ENCODE results near the gene CFAP70. TPM values are rescaled to one million over a fixed set of nuclear protein-coding genes. Genes with fewer than 3 reads are reported as not detected.
"Not testable (repeated sequence)": the region's sequence is repeated elsewhere in the genome, so short reads cannot be mapped to it uniquely, and the experiment has no call there.

CFAP70 gene
- under 1 TPM; 0.28 to 0.70 TPM for total RNA-seq

DNA sequence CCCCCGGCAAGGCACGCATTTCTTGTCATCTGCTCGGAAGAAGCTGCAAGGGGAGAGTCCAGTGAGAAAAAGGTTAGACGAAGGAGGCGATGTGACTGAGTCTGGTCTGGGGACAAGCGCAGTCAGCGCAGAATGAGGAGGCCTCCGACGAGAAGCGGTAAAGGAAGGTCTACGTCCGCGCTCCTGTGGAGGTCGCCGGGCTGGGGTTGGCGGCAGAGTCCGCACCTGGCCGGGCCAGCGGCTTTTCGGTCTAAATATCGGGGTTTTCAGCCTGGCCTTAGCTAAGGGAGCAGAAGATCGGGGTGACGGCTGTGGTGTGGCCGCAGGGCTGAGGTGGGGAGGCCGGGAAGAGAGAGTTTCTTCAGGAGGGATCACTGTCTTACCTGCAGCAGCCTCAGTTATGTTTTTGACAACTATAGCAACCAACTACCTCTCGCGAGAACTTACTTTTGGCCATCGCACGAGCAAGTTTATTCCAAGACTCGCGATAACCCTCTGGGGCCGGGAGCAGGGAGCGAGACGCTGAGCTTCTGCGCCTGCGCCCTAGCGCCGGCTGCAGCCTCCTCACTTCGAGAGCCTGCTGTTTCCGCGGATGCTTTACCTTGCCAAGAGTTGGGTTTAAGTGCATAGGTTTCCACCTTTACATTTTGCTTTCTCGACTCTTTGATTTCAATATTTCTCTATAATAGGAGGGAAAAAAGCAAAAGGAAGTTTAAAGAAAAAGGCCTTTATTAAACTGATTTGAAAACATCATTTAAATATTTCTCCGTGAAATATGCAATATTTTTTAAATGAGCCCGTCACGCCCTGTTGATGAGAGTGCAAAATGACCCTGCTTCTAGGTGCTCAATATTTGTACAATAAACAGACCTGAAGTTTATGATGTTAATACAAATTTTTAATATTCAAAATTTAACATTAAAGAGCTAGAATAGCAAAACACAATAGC lies at the start of gene CFAP70:
TSS of gene CFAP70 (minus strand) at position 534 of the 949 bp plus-strand sequence. CDS start 4,068 bp downstream, outside the sequence.
- peaks cover 3% of the 10 kb centered on the region for H3K36me3 Mint-ChIP-seq (ENCODE audit: low read depth)
- DNase-seq = peak; percentile 95
- ChIA-PET CTCF (interaction anchor here (1.3 to 1.4 kb wide), 4 partner anchors 12 to 285 kb away, joined by 3 to 5 read pairs (median 4); no protein-coding TSS in a partner anchor), POLR2A (interaction anchor here (0.8 to 4.4 kb wide), 11 partner anchors 10 to 263 kb away, joined by 3 to 24 read pairs (median 5); partner anchors contain the start of genes ANXA7, DNAJC9, MRPS16 and PPP3CB)
- H3K4me1 Mint-ChIP-seq = peaks cover 21% of the 10 kb centered on the region
- no peaks in the 10 kb centered on the region for H3K9me3 Mint-ChIP-seq
- peak within 1 kb of the TSS; percentile 93 for H3K4me3 Mint-ChIP-seq
- H3K27me3 Mint-ChIP-seq = peaks cover 11% of the 10 kb centered on the region
- H3K27ac Mint-ChIP-seq = peak within 1 kb of the TSS; percentile 71

DNA sequence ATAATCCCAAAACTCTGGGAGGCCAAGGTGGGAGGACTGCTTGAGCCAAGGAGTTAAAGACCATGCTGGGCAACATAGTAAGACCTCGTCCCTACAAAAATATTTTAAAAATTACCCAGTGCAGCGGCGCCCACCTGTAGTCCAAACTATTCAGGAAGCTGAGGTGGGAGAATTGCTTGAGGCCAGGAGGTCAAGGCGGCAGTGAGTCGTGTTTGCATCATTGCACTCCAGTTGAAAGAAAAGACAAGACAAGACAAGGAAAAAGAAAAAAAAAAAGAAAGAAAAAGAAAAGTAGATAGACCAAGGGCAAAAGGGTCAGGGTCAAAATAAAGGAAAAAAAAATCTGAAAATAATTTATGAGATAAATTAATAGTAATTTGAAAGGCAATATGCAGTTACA lies 49.4 kb upstream of the CFAP70 start:
- CTCF ChIA-PET = no interaction called here
- H3K27me3 Mint-ChIP-seq = no peaks in the 10 kb centered on the region
- POLR2A ChIA-PET = interaction anchor here (1.0 to 1.3 kb wide), 2 partner anchors 156 to 162 kb away, joined by 3 to 4 read pairs; partner anchors contain the start of gene MRPS16
- H3K4me3 Mint-ChIP-seq = no peak overlapping the region
- H3K4me1 Mint-ChIP-seq = peaks cover 49% of the 10 kb centered on the region
- peaks cover 37% of the 10 kb centered on the region for H3K36me3 Mint-ChIP-seq (ENCODE audit: low read depth)
- DNase-seq = no peak
- H3K27ac Mint-ChIP-seq = no peak overlapping the region
- H3K9me3 Mint-ChIP-seq = no peaks in the 10 kb centered on the region

DNA sequence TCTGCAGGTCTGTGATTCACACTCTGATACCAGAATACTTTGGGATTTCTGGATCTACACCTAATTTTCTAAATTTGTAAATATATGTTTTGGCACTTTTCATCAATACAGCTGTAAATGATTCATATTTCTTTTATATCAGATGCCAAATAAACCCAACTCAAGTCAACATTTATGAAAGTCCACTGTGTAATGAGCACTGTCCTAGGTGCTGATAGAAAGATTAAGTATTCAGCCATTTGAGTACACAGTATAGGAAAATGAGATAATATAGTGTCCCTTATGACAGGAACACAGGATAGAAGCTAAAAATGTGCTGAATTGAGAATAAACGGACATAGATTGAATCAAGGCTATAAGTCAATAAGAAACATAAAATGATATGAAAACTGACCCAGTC lies 48.8 kb upstream of the CFAP70 start:
- CTCF ChIA-PET = no interaction called here
- H3K4me3 Mint-ChIP-seq = no peak overlapping the region
- no peak overlapping the region for H3K27ac Mint-ChIP-seq
- no peaks in the 10 kb centered on the region for H3K9me3 Mint-ChIP-seq
- H3K36me3 Mint-ChIP-seq (ENCODE audit: low read depth) = peaks cover 37% of the 10 kb centered on the region
- H3K4me1 Mint-ChIP-seq = peaks cover 45% of the 10 kb centered on the region
- H3K27me3 Mint-ChIP-seq = no peaks in the 10 kb centered on the region
- POLR2A ChIA-PET = interaction anchor here (1.0 to 1.8 kb wide), 3 partner anchors 88 to 161 kb away, joined by 3 to 5 read pairs (median 4); partner anchors contain the start of genes MRPS16 and PPP3CB
- no peak for DNase-seq

DNA sequence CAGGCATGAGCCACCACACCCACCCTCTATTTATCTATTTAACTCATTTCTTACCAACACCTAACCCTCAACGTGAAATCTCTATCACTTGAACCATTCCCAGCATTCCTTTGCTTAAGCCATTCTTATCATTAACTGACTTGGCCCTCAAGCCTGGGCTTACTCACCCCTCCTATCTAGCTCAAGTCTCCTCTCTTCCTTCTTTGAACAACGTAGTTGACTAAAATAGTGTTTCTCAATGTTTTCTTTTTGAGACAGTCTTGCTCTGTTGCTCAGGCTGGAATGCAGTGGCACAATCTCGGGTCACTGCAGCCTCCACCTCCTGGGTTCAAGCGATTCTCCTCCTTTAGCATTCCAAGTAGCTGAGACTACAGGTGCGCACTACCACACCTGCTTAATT lies 48.2 kb upstream of the CFAP70 start:
- DNase-seq = no peak
- Mint-ChIP-seq H3K27ac (no peak overlapping the region), H3K36me3 (ENCODE audit: low read depth) (peaks cover 34% of the 10 kb centered on the region), H3K27me3 (no peaks in the 10 kb centered on the region), H3K9me3 (no peaks in the 10 kb centered on the region), H3K4me3 (no peak overlapping the region), H3K4me1 (peaks cover 40% of the 10 kb centered on the region)
- ChIA-PET CTCF (no interaction called here), POLR2A (interaction anchor here (1.0 to 1.8 kb wide), 2 partner anchors 10 to 88 kb away, joined by 3 to 5 read pairs; partner anchors contain the start of gene PPP3CB)

DNA sequence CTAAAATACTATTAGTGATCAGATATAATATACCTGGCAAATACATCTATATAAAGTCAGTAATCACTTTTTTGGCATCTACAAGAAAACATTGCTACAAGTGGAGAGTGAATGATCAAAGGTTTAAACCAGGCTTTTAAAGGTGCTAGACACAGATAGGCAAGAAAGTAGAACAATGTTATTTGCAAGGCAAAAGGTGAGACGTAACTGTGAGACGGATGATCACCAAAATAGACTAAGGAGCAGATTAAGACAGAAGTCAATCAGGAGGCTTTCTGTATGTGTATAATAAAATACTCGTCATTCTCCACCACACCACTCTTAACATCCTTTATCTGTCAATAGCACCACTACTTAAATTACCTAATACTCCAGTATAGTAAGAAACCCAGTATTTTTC lies 46.9 kb upstream of the CFAP70 start:
- DNase-seq = no peak
- Mint-ChIP-seq H3K9me3 (no peaks in the 10 kb centered on the region), H3K4me1 (peaks cover 29% of the 10 kb centered on the region), H3K36me3 (ENCODE audit: low read depth) (peaks cover 33% of the 10 kb centered on the region), H3K4me3 (no peak overlapping the region), H3K27me3 (no peaks in the 10 kb centered on the region), H3K27ac (no peak overlapping the region)
- POLR2A ChIA-PET = interaction anchor here (1.0 to 1.4 kb wide), 2 partner anchors 8 to 12 kb away, joined by 3 to 4 read pairs; partner anchors contain the start of gene ANXA7
- CTCF ChIA-PET = no interaction called here

DNA sequence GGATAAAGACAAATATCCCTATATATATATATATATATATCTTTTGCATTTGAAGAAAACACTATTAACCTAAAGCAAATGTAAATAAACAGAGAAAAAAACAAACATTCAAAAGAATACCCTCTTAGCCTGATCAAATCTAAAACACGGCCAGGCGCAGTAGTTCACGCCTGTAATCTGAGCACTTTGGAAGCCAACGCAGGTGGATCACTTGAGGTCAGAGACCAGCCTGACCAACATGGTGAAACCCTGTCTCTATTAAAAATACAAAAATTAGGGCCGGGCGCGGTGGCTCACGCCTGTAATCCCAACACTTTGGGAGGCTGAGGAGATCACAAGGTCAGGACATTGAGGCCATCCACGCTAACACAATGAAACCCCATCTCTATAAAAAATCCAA lies 46.0 kb upstream of the CFAP70 start:
- Mint-ChIP-seq H3K9me3 (no peaks in the 10 kb centered on the region), H3K4me1 (peaks cover 23% of the 10 kb centered on the region), H3K4me3 (no peak overlapping the region), H3K27ac (no peak overlapping the region), H3K27me3 (no peaks in the 10 kb centered on the region), H3K36me3 (ENCODE audit: low read depth) (peaks cover 29% of the 10 kb centered on the region)
- no peak for DNase-seq
- ChIA-PET POLR2A (interaction anchor here (1.4 kb wide), 1 partner anchor 9 kb away, joined by 4 read pairs; the partner anchor contains the start of gene ANXA7), CTCF (interaction anchor here (0.6 kb wide), 1 partner anchor 8 kb away, joined by 3 read pairs; no protein-coding TSS in a partner anchor)

DNA sequence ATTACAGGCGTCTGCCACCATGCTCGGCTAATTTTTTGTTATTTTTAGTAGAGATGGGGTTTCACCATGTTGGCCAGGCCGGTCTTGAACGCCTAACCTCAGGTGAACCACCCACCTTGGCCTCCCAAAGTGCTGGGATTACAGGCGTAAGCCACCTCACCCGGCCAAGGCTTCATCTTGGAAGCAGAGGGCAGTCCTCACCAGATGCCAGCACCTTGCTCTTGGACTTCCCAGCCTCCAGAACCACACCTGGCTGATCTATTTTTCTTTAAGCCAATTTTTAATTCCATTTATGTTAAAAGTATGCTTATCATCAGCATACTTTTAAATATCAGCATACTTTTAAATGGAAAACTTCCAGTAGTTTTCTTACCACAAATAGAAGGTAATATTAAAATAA lies 43.0 kb upstream of the CFAP70 start:
- no peaks in the 10 kb centered on the region for H3K9me3 Mint-ChIP-seq
- DNase-seq = no peak
- no peak overlapping the region for H3K4me3 Mint-ChIP-seq
- POLR2A ChIA-PET = interaction anchor here (0.7 kb wide), 1 partner anchor 8 kb away, joined by 3 read pairs; no protein-coding TSS in a partner anchor
- CTCF ChIA-PET = interaction anchor here (1.3 kb wide), 1 partner anchor 12 kb away, joined by 5 read pairs; no protein-coding TSS in a partner anchor
- no peak overlapping the region for H3K27ac Mint-ChIP-seq
- no peaks in the 10 kb centered on the region for H3K27me3 Mint-ChIP-seq
- peaks cover 21% of the 10 kb centered on the region for H3K36me3 Mint-ChIP-seq (ENCODE audit: low read depth)
- H3K4me1 Mint-ChIP-seq = peaks cover 3% of the 10 kb centered on the region

DNA sequence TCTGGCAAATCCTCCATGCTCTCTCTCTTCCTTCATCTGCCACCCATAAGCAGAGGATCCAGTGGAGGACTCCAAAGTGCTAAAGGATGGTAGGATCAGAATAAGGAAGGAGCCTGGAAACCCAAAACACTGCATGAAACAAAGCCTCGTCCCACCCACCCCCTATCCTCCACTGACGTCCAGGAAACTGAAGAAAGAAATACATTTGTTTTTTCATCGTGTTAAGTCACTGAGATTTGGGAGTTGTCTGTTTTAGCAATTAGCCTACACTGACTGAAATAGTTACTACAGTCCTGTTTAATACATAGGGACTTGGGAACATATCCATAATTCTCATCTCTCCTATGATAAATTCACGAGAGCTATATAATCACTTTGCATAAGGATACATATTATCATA lies 40.4 kb upstream of the CFAP70 start:
- no peak for DNase-seq
- peaks cover 1% of the 10 kb centered on the region for H3K4me1 Mint-ChIP-seq
- POLR2A ChIA-PET = interaction anchor here (0.6 to 1.9 kb wide), 2 partner anchors 12 to 14 kb away, joined by 3 to 5 read pairs; partner anchors contain the start of gene ANXA7
- H3K36me3 Mint-ChIP-seq (ENCODE audit: low read depth) = peaks cover 38% of the 10 kb centered on the region
- CTCF ChIA-PET = no interaction called here
- H3K27me3 Mint-ChIP-seq = no peaks in the 10 kb centered on the region
- no peaks in the 10 kb centered on the region for H3K9me3 Mint-ChIP-seq
- no peak overlapping the region for H3K4me3 Mint-ChIP-seq
- no peak overlapping the region for H3K27ac Mint-ChIP-seq

DNA sequence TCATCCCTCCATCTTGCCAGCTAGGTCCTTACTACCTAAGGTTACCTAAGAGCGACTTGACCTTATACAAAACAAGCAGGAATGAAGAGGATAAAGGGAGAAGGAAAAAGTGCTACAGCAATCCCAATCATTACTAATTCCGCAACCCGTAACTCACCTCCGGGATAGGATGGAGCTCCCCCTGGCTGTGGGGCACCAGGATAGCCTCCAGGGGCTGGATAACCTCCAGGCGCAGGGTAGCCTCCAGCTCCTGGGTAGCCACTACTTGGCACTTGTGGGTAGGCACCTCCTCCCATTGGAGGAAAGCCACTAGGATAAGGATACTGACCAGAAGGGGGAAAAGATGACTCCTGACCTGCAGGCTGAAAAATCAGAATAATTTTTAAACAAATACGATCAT lies 39.4 kb upstream of the CFAP70 start:
- CTCF ChIA-PET = no interaction called here
- H3K36me3 Mint-ChIP-seq (ENCODE audit: low read depth) = peaks cover 46% of the 10 kb centered on the region
- no peaks in the 10 kb centered on the region for H3K9me3 Mint-ChIP-seq

DNA sequence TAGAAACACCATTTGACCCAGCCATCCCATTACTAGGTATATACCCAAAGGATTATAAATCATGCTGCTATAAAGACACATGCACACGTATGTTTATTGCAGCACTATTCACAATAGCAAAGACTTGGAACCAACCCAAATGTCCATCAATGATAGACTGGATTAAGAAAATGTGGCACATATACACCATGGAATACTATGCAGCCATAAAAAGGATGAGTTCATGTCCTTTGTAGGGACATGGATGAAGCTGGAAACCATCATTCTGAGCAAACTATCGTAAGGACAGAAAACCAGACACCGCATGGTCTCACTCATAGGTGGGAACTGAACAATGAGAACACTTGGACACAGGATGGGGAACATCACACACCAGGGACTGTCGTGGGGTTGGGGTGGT lies 35.7 kb upstream of the CFAP70 start:
- POLR2A ChIA-PET, DNase-seq, H3K4me3 Mint-ChIP-seq, H3K27ac Mint-ChIP-seq, H3K9me3 Mint-ChIP-seq, H3K4me1 Mint-ChIP-seq, CTCF ChIA-PET, H3K27me3 Mint-ChIP-seq: not testable (repeated sequence)
- peaks cover 63% of the 10 kb centered on the region for H3K36me3 Mint-ChIP-seq (ENCODE audit: low read depth)

More for the DNA sequence above, 39.4 kb upstream of the CFAP70 start:
- no peak overlapping the region for H3K4me3 Mint-ChIP-seq
- no peak overlapping the region for H3K27ac Mint-ChIP-seq
- H3K4me1 Mint-ChIP-seq = peaks cover 1% of the 10 kb centered on the region
- DNase-seq = no peak
- POLR2A ChIA-PET = interaction anchor here (1.0 kb wide), 1 partner anchor 16 kb away, joined by 3 read pairs; the partner anchor contains the start of gene ANXA7
- H3K27me3 Mint-ChIP-seq = no peaks in the 10 kb centered on the region

DNA sequence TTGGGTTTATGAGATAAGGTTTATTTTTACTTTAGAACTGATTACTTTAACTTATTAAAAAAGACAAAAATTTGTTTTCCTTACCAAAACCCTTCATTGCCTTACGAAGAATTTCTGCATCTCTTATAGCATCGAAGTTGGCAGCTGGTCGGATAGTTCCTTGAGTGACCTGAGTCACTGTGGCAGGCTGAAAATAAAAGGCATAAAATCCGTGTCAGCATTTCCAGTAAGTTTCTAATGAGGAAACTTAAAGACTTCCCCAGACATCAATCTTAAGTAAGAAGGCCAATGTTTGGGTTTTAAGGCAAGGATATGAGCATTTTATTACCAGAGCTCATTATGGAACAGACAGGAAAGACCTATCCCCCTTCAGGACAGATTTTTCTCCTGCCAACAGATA lies 29.6 kb upstream of the CFAP70 start:
- POLR2A ChIA-PET = no interaction called here
- DNase-seq = no peak
- no peak overlapping the region for H3K4me3 Mint-ChIP-seq
- no peaks in the 10 kb centered on the region for H3K27me3 Mint-ChIP-seq
- peaks cover 72% of the 10 kb centered on the region for H3K36me3 Mint-ChIP-seq (ENCODE audit: low read depth)
- H3K9me3 Mint-ChIP-seq = no peaks in the 10 kb centered on the region
- H3K4me1 Mint-ChIP-seq = no peaks in the 10 kb centered on the region
- CTCF ChIA-PET = interaction anchor here (0.5 kb wide), 1 partner anchor 80 kb away, joined by 6 read pairs; no protein-coding TSS in a partner anchor
- H3K27ac Mint-ChIP-seq = no peak overlapping the region

DNA sequence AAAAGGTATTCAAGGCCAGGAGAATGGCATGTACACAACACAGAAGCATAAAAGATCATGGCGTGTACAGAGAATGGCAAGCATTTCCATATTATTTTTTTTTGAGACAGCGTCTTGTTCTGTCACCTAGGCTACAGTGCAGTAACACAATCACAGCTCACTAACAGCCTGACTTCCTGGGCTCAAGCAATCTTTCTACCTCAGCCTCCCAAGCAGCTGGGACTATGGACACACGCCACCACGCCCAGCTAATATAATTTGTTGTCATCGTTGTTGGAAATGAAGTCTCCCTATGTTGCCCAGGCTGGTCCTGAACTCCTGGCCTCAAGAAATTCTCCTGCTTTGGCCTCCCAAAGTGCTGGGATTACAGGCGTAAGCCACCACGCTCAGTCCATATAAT lies 27.9 kb upstream of the CFAP70 start:
- H3K9me3 Mint-ChIP-seq = no peaks in the 10 kb centered on the region
- no peak for DNase-seq
- H3K36me3 Mint-ChIP-seq (ENCODE audit: low read depth) = peaks cover 72% of the 10 kb centered on the region
- H3K27ac Mint-ChIP-seq = no peak overlapping the region
- CTCF ChIA-PET = interaction anchor here (0.7 kb wide), 1 partner anchor 131 kb away, joined by 4 read pairs; no protein-coding TSS in a partner anchor
- H3K4me3 Mint-ChIP-seq = no peak overlapping the region
- H3K4me1 Mint-ChIP-seq = no peaks in the 10 kb centered on the region
- H3K27me3 Mint-ChIP-seq = no peaks in the 10 kb centered on the region
- POLR2A ChIA-PET = no interaction called here
